Muscle layer of colon (tissue), 2 donors: Measurements from ENCODE around the gene WFS1.

Source experiments
- H3K27ac ChIP-seq: one replicate; pipeline ENCODE4 v1.7.0; 2013; ENCODE audit warnings: low read depth, mild to moderate bottlenecking, low read length, moderate library complexity
- H3K27me3 ChIP-seq, 2 donors: one replicate each; pipeline ENCODE4 v1.7.0; 2013; ENCODE audit warnings: low read length in 2 of 2, mild to moderate bottlenecking in 2 of 2; ENCODE audit not compliant: insufficient read depth in 2 of 2, control insufficient read depth in 1 of 2
- H3K36me3 ChIP-seq: one replicate; pipeline ENCODE4 v1.7.0; 2013; ENCODE audit warnings: mild to moderate bottlenecking, low read length; ENCODE audit not compliant: insufficient read depth
- H3K4me1 ChIP-seq: one replicate; pipeline ENCODE4 v1.7.0; 2013; ENCODE audit warnings: mild to moderate bottlenecking, low read length; ENCODE audit not compliant: insufficient read depth
- H3K4me3 ChIP-seq, 2 donors: one replicate each; pipeline ENCODE4 v1.7.0; 2013; ENCODE audit warnings: low read length in 2 of 2, low read depth in 1 of 2, mild to moderate bottlenecking in 1 of 2, moderate library complexity in 1 of 2
- H3K9ac ChIP-seq: one replicate; pipeline ENCODE4 v1.7.0; 2013; ENCODE audit warnings: low read length
- H3K9me3 ChIP-seq: one replicate; pipeline ENCODE4 v1.7.0; 2013; ENCODE audit warnings: mild to moderate bottlenecking, low read length
- donor health status: abdominal sarcoma.
- donor health status: Adenocarcinoma of cecum.

Gene WFS1

DNA sequence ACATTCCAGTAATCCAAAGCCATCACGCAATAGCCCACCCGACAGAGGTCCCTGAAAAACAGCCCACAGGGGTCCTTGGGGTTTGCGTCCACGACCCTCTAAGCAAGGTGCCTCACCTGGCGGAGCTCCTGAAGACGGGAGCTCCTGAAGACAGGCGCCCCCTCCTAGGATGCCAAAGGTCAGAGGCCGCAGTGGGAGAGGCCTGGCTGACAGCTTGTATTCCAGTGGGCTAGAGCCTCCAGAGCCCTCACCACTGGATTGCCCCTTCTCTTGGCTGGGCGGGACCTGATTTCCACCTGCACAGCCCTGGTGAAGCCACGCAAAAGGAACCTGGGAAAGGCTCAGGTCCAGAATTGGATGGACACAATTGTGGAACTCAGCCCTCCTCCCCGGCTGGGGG lies 29.7 kb upstream of the WFS1 start:
- Histone ChIP-seq H3K4me3 (no peak overlapping the region), H3K9me3 (peaks cover 12% of the 10 kb centered on the region), H3K27me3 (peaks cover 6 to 7% of the 10 kb centered on the region in 2 donors), H3K36me3 (no peaks in the 10 kb centered on the region), H3K9ac (no peak overlapping the region), H3K4me1 (no peaks in the 10 kb centered on the region), H3K27ac (no peak overlapping the region)

DNA sequence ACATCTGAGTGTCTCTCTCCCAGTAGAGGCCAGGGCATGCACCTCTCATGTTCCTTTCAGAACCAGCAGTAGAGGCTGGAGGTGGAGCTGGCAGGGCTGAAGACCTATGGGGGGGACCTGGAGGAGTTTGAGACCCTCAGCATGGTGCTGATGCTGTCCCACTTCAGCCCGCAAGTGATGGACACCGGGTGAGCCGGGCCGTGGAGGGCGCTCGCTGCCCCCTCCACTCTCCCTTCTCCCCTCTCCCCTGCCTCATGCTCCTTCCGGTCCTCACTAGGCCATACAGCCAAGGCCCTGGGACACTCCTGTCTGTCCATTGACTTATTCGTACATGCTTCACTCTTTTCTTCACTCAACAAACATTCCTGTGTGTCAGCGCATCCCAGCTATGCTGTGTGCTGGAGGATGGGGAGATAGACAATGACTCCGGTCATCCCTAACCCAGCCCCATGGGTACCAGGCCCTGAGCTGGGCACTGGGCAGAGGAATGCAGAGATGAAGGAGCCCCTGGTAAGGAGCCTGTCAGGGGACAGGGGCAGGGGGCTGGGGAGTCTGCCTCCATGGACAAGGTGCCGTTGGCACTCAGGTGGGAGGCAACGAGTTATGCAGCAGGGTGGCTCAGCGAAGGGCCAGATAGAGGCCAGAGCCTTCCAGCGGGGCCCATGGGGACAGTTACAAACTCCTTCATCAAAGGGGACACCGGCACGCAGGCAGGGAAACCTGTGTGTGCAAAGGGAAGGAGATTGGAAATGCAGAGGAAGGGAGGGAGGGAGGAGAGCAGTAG lies 28.4 kb upstream of the WFS1 start:
- Histone ChIP-seq H3K4me3 (no peak overlapping the region), H3K27ac (no peak overlapping the region), H3K27me3 (peaks cover 10 to 20% of the 10 kb centered on the region in 2 donors), H3K4me1 (no peaks in the 10 kb centered on the region), H3K9me3 (peaks cover 12% of the 10 kb centered on the region), H3K36me3 (no peaks in the 10 kb centered on the region), H3K9ac (no peak overlapping the region)

DNA sequence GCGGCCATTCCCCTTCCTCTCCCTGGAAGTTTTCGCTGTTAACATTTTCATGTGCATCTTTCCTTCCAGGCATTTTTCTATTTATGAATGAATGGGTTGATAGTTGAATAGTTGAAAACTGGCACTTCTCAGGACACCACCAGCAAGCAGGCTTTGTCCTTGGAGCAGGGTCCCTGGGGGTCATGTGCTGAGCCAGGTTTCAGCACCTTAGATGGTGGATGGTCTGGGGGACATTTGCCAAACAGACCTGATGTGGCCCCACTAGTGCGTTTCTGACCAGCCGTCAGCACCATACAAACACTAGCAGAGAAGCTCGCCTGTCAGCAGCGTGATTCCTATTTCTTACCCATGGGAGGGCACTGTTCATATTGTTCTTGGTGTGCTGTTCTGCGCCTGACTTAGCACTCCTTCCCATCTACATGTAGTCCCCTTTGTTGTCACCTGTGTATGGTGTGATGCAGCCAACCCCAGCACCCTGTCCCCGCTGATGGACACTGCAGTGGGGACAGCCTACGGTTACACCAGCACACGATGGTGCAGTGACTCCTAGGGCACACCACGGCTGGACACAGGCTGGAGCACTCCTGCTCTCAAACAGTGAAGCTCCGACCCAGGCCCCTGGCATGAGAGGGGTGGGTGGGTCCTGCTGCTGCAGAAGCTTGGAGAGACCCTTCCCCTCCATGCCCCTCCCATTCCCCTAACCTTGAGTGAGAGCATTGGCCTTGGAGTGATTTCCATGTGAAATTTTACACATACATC lies 27.2 kb upstream of the WFS1 start:
- peaks cover 17 to 26% of the 10 kb centered on the region in 2 donors for H3K27me3 ChIP-seq
- H3K9me3 ChIP-seq: peaks cover 12% of the 10 kb centered on the region
- no peak overlapping the region for H3K27ac ChIP-seq
- H3K36me3 ChIP-seq: no peaks in the 10 kb centered on the region
- H3K4me3 ChIP-seq: no peak overlapping the region
- no peak overlapping the region for H3K9ac ChIP-seq
- no peaks in the 10 kb centered on the region for H3K4me1 ChIP-seq

DNA sequence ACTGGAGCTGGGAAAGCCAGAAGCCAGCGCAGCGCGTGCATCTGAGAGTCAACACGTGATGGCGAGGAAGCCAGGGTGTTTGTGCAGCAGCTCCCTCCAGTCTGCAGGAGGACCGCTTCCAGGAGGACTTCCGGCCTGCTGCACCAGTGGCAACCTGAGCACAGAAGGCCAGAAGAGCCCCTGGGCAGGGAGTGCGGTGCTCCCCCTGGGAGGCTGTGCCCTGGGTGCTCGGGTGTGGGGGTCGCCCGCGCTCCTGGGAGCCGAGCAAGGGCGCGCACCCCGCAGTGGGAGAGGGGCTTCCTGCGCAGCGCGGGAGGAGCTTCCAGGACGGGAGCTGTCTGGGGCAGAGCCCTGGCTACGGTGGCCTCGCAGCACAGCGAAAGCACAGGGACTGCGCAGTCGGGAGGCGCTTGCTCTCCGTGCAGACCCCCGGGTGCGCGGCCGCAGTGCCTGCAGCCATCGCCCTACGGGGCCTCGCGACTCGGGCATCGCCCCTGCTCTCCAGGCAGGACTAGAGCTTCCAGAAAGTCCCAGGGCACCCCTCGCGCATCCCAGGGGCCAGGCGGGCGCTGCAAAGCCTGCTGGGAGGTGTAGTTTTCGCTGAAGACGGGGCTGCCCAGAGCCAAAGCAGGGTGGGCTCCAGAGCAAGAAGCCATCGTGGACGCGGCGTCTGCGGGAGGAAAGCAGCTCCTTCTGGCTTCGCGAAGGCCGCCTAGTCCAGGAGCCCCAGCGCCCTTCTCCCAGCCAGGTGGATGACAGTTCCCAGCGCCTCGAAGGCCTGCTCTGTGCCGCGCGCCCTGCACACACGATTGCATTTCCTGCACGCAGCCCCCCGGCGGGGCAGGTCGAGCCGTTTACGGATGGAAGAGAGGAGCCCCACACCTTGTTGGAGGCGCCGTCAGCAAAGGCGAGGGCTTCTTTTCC lies 24.1 kb upstream of the WFS1 start:
- Histone ChIP-seq H3K9ac (no peak overlapping the region), H3K27me3 (peaks cover 17 to 33% of the 10 kb centered on the region in 2 donors), H3K36me3 (no peaks in the 10 kb centered on the region), H3K4me1 (no peaks in the 10 kb centered on the region), H3K9me3 (peaks cover 12% of the 10 kb centered on the region), H3K27ac (no peak overlapping the region), H3K4me3 (peak overlapping the region in 1 of 2 donors; percentile 38)

DNA sequence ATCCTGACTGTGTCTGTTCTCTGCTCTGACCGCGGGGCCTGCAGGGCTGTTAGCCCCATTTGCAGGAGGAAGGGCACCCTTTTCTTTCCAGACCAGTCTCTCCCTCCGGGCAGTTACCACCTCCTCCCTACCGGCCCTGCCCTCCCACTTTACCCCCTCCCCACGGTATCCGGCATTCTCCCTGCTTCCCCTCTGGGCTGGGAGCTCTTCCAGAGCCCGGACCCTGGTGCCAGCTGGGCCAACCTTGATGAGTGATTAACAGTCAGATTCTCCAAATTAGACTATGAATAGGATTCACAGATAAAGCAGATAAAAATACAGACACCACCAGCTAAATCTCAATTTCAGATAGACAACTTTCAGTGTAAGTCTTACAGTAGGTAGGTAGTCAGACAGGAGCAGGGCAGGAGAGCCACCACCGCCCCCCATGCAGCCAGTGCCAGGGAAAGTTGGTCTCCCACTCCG lies 23.4 kb upstream of the WFS1 start:
- Histone ChIP-seq H3K36me3 (no peaks in the 10 kb centered on the region), H3K27ac (no peak overlapping the region), H3K9me3 (peaks cover 12% of the 10 kb centered on the region), H3K27me3 (peaks cover 17 to 34% of the 10 kb centered on the region in 2 donors), H3K9ac (no peak overlapping the region), H3K4me3 (no peak overlapping the region), H3K4me1 (no peaks in the 10 kb centered on the region)

DNA sequence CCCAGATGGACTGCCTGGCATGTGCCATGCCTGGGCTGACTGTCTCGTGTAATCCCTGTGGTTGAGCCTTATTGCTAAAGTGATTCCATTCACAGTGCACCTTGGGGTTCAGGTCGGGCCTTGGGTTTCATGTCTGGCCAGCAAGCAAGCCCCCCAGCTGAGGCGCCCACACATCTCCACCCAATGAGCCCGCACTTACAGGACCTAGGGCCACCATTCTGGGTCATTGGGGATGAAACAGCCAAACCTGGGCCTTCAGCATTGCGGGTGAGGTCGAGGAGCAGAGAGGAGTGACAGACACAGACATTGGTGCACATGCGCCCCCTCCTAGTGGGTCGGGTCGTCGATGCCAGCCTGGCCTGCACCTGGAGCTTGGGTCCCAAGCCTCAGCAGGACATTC lies 21.3 kb upstream of the WFS1 start:
- Histone ChIP-seq H3K27me3 (peaks cover 15 to 34% of the 10 kb centered on the region in 2 donors), H3K9ac (no peak overlapping the region), H3K4me1 (no peaks in the 10 kb centered on the region), H3K9me3 (peaks cover 12% of the 10 kb centered on the region), H3K27ac (no peak overlapping the region), H3K4me3 (no peak overlapping the region), H3K36me3 (no peaks in the 10 kb centered on the region)

DNA sequence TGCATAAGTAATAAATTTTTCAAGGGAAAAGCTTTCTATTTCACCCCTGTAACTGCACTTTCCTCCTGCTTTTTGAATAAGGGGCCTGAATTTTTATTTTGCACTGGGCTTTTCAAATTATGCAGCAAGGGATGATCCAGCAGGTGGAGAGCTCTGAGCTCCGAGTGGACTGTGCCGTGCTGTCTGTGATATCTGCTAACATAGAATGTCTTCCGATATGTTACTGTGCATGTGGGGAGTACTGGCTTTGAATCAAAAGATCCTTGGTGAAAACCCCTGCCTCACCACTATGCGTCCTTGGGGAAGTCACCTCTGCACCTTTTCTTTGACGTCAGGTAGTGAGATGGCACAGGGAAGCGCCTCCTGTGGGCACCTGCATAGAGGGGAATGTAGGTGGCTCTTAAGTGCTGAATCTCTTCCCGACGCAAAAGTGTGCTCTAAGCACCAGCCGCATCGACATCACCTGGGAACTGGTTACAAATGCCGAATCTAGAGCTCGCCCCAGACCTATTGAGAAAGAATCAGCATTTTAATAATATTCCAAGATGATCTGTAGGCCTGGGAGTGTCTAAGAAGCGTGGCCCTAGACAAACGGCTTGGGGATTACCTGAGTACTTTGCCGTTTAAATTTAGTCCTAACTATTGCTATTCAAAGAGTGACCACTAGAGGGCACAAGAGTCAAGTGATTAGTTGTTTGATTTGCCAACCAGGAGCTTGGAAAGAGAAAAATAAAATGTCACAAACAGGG lies 19.2 kb upstream of the WFS1 start:
- H3K36me3 ChIP-seq: no peaks in the 10 kb centered on the region
- H3K27me3 ChIP-seq: peaks cover 10 to 27% of the 10 kb centered on the region in 2 donors
- no peaks in the 10 kb centered on the region for H3K4me1 ChIP-seq
- no peaks in the 10 kb centered on the region for H3K9me3 ChIP-seq
- no peak overlapping the region for H3K4me3 ChIP-seq
- no peak overlapping the region for H3K27ac ChIP-seq
- H3K9ac ChIP-seq: no peak overlapping the region

DNA sequence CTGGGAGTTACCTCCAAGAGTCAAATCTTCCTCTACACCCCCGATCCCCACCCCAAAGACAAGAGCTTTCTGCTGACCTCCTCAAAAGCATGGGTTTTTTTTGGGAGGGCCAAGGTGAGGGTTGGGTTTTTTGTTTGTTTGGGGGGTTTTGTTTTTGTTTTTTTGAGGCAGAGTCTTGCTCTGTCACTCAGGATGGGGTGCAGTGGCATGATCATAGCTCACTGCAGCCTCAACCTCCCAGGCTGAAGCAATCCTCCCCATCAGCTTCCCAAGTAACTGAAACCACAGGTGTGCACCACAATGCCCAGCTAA lies 18.7 kb upstream of the WFS1 start:
- H3K9ac ChIP-seq: no peak overlapping the region
- H3K4me3 ChIP-seq: no peak overlapping the region
- H3K4me1 ChIP-seq: no peaks in the 10 kb centered on the region
- H3K27ac ChIP-seq: no peak overlapping the region
- peaks cover 10 to 21% of the 10 kb centered on the region in 2 donors for H3K27me3 ChIP-seq
- no peaks in the 10 kb centered on the region for H3K9me3 ChIP-seq
- no peaks in the 10 kb centered on the region for H3K36me3 ChIP-seq

DNA sequence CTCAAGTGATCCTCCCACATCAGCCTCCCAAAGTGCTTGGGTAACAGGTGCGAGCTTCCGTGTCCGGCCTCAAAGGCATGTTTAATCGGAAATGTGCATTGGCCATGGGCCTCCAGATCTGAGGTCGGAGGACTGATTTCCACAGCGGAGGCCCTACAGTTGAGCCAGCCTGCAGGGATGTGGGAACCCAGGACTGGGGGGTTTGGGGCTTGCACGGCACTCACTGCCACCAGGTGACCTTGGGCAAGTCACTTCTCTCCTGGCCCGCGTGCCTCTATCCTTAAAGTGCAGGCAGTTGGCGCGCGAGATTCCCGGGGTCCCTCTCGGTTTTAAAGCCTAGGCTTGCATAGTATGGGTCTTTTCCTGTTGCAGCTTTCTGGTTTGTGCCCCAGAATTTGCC lies 18.3 kb upstream of the WFS1 start:
- Histone ChIP-seq H3K4me3 (no peak overlapping the region), H3K27me3 (peaks cover 6 to 17% of the 10 kb centered on the region in 2 donors), H3K27ac (no peak overlapping the region), H3K9ac (no peak overlapping the region), H3K36me3 (no peaks in the 10 kb centered on the region), H3K4me1 (no peaks in the 10 kb centered on the region), H3K9me3 (no peaks in the 10 kb centered on the region)

DNA sequence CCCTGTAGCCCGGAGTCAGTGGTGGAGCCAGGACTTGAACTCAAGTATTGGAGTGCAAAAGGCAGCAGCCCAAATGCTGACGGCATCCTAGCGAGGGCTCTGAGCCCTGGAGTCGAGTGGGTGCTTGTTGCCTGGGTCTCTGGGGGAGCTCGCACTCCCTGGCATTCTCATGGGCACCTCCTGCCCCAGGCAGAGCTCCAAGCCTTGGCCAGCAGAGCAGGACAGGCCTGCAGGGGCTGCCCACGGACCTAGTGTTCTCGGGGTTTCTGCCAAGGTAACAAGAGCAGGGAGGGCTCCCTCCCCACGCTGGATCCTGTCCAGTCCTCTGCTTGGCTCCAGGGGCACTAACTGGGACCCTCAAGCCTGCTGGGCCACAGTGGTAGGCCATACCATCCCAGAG lies 17.6 kb upstream of the WFS1 start:
- Histone ChIP-seq H3K36me3 (no peaks in the 10 kb centered on the region), H3K4me1 (no peaks in the 10 kb centered on the region), H3K27me3 (peaks cover 0 to 12% of the 10 kb centered on the region in 2 donors), H3K4me3 (no peak overlapping the region), H3K9ac (no peak overlapping the region), H3K27ac (no peak overlapping the region), H3K9me3 (no peaks in the 10 kb centered on the region)
